ENCODE results near the gene PTGIR.

Gene PTGIR

DNA sequence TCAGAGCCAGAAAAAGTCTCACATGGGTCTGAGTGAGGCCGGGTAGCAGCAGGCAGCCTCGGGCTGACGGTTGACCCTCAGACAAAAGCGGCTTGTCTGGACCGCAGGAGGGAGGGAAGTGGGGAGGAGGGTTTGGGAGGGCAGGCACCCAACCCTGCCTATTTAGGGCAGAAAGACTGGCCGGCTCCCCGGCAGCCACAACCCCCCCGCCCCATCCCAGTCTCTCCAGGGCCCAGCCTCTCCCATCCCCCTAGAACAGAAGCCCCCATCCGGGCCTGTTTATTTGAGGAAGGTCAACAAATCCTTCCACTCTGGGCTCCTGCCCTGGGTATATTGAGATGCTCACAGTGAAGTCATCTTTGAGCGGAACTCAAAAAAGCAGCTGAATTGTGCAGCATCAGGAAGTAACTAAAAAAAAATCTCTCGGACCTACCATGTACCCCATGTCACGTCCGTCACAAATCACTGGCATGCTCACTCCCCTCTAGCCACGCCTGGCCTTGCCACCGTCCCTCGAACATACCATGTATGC, 29.8 kb upstream of the PTGIR start:
- Histone ChIP-seq H3K27me3 (replicated peaks; ENCODE audit: control insufficient read depth, insufficient read depth, low read length) (peaks cover 1% of the 10 kb centered on the region; the same call in 1 of the 2 replicates), H3K4me3 (replicated peaks; ENCODE audit: low read depth, low read length) (no peak overlapping the region), H3K36me3 (ENCODE audit: control insufficient read depth, insufficient read depth, low read length) (no peaks in the 10 kb centered on the region)
- DNase-seq (ENCODE audit: extremely low read depth, insufficient read length): no peak
- TF ChIP-seq, protein P1, sequence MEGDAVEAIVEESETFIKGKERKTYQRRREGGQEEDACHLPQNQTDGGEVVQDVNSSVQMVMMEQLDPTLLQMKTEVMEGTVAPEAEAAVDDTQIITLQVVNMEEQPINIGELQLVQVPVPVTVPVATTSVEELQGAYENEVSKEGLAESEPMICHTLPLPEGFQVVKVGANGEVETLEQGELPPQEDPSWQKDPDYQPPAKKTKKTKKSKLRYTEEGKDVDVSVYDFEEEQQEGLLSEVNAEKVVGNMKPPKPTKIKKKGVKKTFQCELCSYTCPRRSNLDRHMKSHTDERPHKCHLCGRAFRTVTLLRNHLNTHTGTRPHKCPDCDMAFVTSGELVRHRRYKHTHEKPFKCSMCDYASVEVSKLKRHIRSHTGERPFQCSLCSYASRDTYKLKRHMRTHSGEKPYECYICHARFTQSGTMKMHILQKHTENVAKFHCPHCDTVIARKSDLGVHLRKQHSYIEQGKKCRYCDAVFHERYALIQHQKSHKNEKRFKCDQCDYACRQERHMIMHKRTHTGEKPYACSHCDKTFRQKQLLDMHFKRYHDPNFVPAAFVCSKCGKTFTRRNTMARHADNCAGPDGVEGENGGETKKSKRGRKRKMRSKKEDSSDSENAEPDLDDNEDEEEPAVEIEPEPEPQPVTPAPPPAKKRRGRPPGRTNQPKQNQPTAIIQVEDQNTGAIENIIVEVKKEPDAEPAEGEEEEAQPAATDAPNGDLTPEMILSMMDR (IDR thresholded peaks at IDR 0.05; ENCODE audit: insufficient read depth, low read length, poor library complexity, severe bottlenecking): no peak

DNA sequence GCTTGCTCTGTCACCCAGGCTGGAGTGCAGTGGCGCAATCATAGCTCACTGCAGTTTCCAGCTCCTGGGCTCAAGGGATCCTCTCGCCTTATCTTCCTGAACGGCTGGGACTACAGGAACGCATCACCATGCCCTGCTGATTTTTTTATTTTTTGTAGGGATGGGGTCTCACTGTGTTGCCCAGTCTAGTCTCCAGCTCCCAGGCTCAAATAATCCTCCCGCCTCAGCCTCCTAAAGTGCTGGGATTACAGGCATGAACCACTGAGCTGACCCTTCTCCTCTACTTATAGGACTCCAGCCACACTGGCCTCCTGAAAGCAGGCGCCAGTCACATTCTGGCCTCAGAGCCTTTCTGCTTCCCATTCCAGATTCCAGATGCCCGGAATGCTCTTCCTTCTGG, 25.6 kb upstream of the PTGIR start:
- TF ChIP-seq, protein P1 (IDR thresholded peaks at IDR 0.05; ENCODE audit: insufficient read depth, low read length, poor library complexity, severe bottlenecking): no peak
- Histone ChIP-seq H3K4me3 (replicated peaks; ENCODE audit: low read depth, low read length) (no peak overlapping the region), H3K27me3 (replicated peaks; ENCODE audit: control insufficient read depth, insufficient read depth, low read length) (peaks cover 2% of the 10 kb centered on the region; the same call in 1 of the 2 replicates), H3K36me3 (ENCODE audit: control insufficient read depth, insufficient read depth, low read length) (no peaks in the 10 kb centered on the region)
- no peak for DNase-seq (ENCODE audit: extremely low read depth, insufficient read length)

DNA sequence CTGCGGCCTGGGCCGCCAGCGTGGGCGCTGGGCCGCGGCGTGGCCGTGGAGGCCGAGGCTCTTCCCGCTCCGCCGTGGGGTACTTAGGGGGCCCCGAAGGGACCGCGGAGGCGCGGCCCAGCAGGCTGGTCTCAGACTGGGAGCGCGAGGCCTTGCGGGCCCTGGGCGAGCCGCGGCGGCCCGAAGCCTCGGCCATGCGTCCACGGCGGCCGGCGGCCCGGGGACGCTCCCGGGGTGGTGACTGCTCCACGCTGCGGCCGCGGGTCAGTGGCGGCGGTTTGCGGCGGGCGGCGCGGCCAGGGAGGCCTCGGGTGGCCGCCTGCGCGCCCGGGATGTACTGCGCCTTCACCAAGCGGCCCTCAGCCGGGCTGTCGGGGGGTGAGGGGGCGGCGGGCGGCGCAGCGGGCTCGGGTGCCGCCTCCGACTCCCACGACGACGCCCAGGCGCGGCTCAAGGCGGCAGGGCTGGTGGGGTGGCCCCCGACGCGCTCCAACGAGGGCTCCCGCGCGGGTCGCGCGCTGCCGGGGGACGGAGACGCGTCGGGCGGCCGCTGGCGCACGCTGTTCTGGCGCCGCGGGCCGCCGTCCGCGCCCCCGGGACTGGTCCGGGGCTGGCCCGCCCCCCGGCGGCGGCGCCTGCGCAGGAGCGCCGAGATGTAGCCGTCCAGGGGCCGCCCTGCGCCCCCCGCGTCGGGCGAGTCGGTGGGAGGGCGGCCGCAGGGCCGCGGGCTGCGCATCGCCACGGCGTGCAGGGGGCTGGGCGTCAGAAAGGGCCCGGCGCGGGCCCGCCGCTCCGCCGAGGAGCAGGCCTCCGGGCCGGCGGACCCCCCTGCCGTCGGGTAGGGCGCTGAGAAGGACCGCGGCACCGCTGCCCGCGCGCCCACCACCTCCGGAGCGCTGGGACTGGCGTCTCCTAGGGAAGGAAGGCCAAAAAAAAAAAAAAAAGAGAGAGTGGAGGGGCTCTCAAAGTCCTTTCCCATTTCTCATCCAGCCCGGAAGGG, 24.4 kb upstream of the PTGIR start:
- Histone ChIP-seq H3K36me3 (ENCODE audit: control insufficient read depth, insufficient read depth, low read length) (no peaks in the 10 kb centered on the region), H3K4me3 (replicated peaks; ENCODE audit: low read depth, low read length) (no peak overlapping the region), H3K27me3 (replicated peaks; ENCODE audit: control insufficient read depth, insufficient read depth, low read length) (peaks cover 2% of the 10 kb centered on the region; the same call in 1 of the 2 replicates)
- TF ChIP-seq, protein P1 (IDR thresholded peaks at IDR 0.05; ENCODE audit: insufficient read depth, low read length, poor library complexity, severe bottlenecking): no peak
- DNase-seq (ENCODE audit: extremely low read depth, insufficient read length): no peak

DNA sequence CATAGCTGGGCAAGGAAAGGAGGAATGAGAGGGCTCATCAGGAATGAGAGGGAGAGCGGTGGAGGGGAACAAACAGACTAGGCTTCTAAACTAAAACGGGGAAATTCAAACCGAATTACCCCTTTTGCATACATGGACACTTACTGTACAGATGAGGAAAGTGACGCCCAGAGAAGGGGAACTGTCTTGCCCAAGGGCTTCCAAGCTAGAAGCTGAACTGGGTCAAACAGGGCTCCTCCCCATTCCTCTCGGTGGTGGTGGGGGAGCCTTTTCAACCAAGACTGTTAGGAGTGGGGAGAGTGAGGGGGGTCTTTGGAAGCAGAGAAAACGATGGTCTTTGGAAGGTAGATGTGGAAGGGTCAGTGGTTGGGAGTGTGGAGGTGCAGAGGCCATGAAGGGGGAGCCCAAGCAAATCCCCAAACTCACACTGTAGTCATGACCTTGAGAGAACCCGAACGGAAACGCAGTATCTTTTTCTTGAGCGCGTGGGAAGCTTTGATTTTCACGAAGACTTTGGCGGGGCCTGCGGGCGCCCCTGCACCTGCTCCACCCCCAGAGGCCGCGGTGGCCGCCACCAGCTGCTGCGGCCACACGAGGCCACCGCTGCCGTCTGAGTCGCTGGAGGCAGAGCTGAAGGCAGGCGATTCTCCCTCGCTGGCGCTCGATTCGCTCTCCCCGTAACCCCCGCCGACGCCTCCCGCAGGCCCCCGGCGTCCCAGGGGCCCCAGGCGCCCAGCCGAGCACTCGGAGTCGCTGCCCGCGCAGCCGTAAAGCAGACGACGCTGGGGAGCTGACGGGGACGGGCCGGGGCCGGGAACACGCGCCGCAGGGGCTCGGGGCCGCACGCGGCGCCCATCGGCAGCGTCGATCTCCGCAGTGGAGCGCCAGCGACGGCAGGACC, 23.4 kb upstream of the PTGIR start:
- no peak for DNase-seq (ENCODE audit: extremely low read depth, insufficient read length)
- H3K27me3 ChIP-seq (replicated peaks; ENCODE audit: control insufficient read depth, insufficient read depth, low read length): peaks cover 2% of the 10 kb centered on the region; the same call in 1 of the 2 replicates
- no peak overlapping the region for H3K4me3 ChIP-seq (replicated peaks; ENCODE audit: low read depth, low read length)
- TF ChIP-seq, protein P1 (IDR thresholded peaks at IDR 0.05; ENCODE audit: insufficient read depth, low read length, poor library complexity, severe bottlenecking): no peak
- H3K36me3 ChIP-seq (ENCODE audit: control insufficient read depth, insufficient read depth, low read length): no peaks in the 10 kb centered on the region

DNA sequence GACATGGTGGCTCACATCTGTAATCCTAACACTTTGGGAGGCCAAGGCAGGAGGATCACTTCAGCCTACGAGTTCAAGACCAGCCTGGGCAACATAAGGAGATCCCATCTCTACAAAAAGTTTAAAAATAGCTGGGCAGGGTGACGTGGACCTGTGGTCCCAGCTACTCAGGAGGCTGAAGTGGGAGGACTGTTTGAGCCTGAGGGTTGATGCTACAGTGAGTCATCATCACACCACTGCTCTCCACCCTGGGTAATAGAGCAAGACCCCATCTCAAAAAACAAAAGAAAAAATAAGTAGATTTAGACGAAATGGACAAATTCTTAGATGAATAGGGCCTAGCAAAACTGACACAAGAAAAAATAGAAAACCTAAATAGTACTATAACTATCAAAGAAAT, 21.5 kb upstream of the PTGIR start:
- H3K36me3 ChIP-seq (ENCODE audit: control insufficient read depth, insufficient read depth, low read length): no peaks in the 10 kb centered on the region
- no peak overlapping the region for H3K4me3 ChIP-seq (replicated peaks; ENCODE audit: low read depth, low read length)
- 0 out of 2 replicates have a peak, but pooled peaks cover 2% of the 10 kb centered on the region for H3K27me3 ChIP-seq (replicated peaks; ENCODE audit: control insufficient read depth, insufficient read depth, low read length)
- TF ChIP-seq, protein P1 (IDR thresholded peaks at IDR 0.05; ENCODE audit: insufficient read depth, low read length, poor library complexity, severe bottlenecking): no peak
- DNase-seq (ENCODE audit: extremely low read depth, insufficient read length): no peak

All from GM06990 (cell line).